Posterior vena cava (tissue), 2 donors: ENCODE measurements around the gene LANCL2. TPM values are rescaled to one million over a fixed set of nuclear protein-coding genes. Genes with fewer than 3 reads are reported as not detected.

Experiments used
- DNase-seq: peaks from one replicate; pipeline ENCODE4 v3.0.0-alpha.2; 2020; ENCODE audit warnings: low spot score
- intact Hi-C, 2 donors: fragments of 100-400 bp; cut with DNase I; formaldehyde crosslinking; loops; one replicate each; pipeline versions ENCODE4 v1.14.1 to v1.14.2; 2022 to 2023
- total RNA-seq, 2 donors: library from RNA; stranded (reverse); fragmentation: NEBNext Ultra II Directional; extraction: Animal tissue kit (Norgen Biotek cat#: 25700); gene quantifications; one replicate each; pipeline ENCODE4 v1.2.1, GENCODE V29; 2021
- donor health status: DM: yes; HTN: yes; CAD: no.
- donor health status: DM: yes; HTN: yes; CAD: no.

LANCL2 gene
- total RNA-seq, 2 donors from 2014 or later, result 6.5 to 9.8 TPM

DNA sequence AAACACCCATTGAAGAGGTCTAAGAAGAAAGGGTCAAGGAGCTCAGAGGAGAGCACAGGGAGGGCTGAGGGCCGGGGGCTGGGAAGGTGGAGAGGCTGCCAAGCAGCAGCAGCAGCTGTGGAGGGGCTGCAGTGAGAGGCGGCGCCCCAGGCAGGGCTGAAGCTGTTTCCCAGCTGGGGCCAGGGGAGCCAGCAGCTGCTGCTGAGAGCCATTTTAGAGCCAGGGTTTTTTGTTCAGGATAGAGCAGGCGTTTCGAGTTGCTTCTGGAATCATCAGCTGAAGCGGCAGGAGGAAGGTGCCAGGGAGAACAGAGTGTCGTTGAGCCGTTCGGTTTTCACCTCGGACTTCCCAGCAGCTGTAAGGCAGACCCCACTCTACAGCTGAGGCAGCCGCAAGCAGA is 62.7 kb downstream of the LANCL2 start:
- intact Hi-C loops, result no loop called here
- no peak for DNase-seq

DNA sequence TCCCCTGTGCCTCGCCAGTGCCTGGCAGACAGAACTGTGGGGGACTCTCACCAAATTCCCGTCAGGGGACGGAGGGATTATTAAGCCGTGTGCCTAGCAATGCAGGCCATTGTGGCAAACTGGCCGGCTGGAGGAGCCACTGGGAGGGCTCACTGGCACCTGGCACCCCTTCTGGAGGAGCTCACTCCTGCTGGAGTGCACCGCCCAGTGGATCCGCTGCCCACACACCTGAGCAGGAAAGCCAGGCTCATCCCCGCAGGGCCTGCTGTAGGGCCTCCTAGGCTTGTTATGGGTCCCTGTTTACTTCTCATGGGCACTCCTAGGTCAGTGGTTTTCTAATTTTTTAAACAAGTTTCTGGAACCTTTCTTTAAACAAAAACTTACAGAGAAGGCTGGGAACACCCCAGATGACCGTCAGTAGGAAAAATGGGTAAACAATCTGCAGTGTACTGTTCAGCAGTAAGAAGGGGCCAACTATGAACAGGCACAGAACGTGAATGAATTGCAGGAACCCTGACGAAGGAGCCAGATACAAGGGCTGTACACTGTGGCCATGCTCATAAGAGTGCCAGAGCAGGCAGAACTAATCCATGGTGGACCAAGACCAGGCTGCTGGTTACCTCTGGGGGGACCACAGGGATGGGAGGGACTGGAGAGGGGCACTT is 64.8 kb downstream of the LANCL2 start:
- intact Hi-C loops, result no loop called here
- DNase-seq, result no peak

DNA sequence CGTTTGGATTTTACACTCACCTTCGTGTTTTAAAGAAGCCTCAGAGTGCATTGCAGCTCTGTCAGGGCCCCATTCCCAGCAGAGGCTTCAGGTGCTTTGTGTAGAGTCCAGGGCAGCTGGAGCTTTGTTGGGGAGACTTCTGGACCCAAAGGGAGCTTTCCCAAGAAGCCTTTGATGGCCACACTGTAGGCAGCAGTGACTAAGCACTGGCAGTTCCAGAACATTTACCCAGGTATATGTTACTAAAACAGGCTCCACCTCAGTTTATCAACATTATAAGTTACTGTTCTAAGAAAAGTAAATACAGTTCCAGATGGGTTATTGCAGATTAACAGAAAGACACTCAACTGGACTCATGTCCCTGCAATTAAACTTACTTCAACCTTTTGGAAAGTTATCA is 66.8 kb downstream of the LANCL2 start:
- DNase-seq, result no peak

DNA sequence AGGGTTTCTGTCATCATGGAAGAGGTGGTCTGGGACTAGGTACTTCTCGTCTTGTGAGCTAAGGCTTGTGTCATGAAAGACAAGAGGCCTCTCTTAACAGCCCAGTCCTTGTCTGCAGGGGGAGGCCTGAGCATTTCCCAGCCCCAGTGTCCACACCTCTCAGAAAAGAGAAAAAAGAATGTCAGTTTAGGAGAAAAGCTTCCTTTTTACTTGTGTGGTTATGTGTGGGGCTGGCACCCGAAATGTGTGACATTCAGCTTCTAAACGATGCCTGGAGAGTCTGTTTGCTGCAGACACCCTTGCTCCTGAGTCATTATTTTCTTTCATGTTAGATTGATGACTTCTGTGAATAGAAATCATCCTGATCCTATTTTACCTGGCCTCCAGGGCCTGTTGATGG is 67.4 kb downstream of the LANCL2 start:
- intact Hi-C loops, result no loop called here
- DNase-seq, result no peak

More for the DNA sequence above, 66.8 kb downstream of the LANCL2 start:
- intact Hi-C loops, result no loop called here

DNA sequence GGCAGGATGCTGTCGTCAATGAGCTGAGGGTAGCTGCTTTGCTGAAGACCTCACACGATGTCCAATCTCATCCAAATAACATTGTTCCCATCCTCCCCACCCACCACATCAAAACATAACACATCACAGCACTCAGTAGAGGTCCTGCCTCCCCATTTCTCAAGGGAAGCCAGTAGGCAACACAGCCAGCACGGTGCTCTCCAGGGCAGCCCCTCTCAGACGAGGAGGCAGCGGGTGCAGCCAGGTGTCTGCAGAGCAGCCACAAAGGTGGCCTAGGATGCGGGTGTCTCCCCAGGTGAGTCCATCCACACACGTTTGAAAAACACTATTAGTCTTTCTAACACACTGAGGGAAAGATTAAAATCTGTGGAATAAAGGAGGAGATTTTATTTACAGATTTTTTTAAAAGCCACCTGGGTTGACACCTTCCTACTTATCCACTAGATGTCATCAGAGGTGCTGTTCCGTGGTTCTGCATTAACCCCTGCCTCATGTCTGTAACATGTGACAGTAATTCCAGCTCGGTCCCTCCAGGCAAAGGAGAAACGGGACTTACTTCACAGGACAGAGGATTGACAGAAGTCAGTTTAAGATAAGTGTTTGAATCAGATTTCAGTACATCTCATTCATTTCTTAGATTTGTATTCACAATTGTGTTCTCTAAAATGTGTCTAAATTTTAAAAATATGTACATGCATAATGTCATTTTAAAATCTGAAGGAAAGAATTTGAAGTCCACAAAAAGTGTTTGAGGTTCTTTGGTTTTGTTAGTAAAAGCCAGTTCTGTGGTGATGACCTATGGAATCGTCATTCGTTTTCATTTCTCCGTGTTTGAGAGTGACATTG is 68.0 kb downstream of the LANCL2 start:
- intact Hi-C loops, result no loop called here
- no peak for DNase-seq

DNA sequence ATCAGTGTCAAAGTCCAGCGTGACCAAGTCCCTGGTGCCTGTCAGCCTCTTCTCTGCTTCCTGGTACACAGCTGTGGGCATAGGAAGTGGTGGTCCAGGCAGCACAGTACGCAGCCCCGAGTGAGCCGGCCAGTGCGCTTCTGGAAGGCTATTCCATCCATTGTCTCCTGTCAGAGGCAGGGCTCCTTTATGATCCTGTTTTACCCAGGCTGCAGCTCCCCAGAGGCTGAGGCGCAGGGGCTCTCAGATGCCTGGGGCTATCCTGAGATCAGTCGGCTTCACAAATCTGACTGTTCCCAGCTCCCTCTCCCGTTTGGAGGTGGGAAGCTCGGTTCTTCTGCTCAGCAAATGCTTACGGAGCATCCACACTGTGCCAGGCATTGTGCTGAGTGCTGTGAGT is 70.3 kb downstream of the LANCL2 start:
- no peak for DNase-seq
- intact Hi-C loops, result no loop called here

- intact Hi-C loops, result no loop called here
- DNase-seq, result no peak
Observed at GRCh38 chr7:55436457-55436856, 71.3 kb downstream of the LANCL2 start.

- intact Hi-C loops, result no loop called here
- DNase-seq, result no peak
Observed at GRCh38 chr7:55437375-55437774, 72.2 kb downstream of the LANCL2 start.

DNA sequence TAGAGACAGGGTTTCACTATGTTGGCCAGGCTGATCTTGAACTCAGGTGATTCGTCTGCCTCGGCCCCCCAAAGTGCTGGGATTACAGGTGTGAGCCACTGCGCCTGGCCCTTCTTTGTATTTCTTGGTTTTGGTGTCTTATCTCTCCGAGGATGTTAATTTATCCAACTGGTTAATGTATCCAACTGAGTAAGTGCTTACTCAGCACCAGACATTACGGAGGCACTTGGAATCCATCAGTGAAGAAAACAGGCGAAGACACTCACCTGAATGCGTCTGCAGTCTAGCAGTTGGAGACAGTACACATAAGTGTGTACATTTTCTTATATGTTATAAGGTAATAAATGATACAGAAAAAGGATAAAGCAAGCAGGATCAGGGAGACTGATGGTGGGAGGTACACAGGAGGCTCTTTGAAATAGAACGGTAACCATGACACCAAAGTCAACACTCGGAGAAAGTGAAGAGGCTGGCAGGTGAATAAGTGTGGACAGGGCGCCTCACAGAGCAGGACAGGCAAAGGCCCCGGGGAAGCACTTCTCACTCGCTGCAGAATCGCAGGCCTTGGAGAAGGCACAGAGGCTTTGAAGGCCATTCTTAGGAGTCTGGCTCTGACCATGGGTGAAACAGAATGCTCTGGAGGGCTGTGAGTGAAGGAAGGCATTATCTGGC is 73.1 kb downstream of the LANCL2 start:
- no peak for DNase-seq
- intact Hi-C loops, result no loop called here

DNA sequence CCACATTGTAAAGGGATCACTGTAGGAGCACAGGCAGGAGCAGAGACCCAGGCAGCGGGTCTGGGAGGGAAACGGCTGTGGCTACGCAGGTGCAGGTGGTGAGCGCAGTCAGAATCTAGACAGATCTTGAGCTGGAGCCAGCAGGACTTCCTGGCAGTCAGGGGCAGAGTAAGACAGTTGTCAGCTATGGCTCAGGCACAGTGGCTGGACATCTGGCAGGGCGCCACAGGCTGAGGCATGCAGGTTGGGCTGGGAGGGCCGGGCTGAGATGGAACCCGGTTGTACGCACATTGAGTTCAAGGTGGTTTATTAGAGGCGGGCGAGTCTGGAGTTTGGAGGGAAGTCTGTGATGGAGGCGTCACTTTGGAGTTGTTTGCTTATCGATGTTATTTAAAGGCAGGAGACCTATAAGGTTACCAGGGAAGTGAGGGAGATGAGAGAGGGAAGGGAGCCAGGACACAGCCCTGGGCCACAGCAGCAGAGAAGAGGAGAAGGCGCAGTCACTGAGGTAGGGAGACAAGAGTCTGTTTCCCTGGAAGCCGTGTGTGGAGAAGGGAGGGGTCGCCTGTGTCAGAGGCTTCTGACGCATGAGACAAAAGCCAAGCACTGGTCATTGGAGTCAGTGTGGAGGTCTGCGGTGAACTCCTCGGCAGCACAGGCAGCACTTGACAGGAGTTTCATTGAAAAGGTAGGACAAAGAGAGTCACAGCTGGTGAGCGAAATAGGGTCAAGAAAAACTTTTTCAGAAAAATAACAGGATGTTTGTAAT is 73.8 kb downstream of the LANCL2 start:
- DNase-seq, result no peak
- intact Hi-C loops, result no loop called here

- no peak for DNase-seq
- intact Hi-C loops, result no loop called here
Observed at GRCh38 chr7:55439627-55440026, 74.5 kb downstream of the LANCL2 start.

DNA sequence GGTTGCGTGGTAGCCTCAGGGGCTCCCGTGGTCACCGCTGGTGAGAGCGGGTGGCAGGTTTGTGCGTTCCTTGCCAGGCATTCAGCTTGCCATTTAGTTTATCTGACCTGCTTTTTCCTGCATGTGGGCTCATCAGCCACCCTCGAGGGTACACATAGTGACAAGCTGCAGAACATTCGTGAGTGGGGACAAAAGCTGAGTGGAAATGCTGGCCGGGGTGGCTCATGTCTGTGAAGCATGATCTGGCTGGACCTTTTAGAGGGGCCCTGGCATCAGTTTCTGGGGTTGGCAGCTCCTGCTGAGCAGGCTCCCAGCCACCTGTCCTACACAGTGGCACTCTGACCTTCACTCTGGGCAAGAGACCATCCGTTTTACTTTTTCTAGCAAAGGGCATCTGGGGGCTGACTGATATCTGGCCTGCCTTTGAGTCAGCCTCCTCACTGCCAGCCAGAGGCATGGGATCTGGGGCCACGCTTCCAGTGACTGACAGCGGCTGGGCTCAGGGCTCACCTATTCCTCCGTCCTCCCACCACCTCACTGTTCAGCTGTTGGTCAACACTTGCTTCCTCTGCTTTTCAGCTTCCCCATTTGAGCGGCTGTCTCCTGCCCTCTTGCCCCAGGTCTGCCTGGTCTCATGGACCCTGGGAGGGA is 75.0 kb downstream of the LANCL2 start:
- DNase-seq, result no peak
- intact Hi-C loops, result no loop called here

DNA sequence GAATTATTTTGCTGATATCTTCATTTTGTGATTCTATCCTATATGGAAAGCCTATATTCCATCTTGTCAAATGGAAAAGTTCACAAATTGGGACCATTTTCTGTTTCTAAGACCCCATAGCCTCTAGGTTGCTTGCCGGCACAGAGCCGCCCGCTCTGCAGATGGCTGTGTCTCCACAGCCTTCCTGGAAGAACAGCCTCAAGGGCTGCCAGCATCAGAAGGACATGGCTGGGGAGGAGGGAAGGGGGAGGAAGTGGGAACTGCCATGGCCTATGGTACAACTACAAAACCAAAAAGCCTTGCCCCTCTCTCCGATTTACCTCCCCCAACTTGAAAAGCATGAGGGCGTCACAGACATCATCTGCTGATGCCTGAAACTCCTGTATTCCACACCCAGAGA is 75.9 kb downstream of the LANCL2 start:
- intact Hi-C loops, result no loop called here
- DNase-seq, result no peak

DNA sequence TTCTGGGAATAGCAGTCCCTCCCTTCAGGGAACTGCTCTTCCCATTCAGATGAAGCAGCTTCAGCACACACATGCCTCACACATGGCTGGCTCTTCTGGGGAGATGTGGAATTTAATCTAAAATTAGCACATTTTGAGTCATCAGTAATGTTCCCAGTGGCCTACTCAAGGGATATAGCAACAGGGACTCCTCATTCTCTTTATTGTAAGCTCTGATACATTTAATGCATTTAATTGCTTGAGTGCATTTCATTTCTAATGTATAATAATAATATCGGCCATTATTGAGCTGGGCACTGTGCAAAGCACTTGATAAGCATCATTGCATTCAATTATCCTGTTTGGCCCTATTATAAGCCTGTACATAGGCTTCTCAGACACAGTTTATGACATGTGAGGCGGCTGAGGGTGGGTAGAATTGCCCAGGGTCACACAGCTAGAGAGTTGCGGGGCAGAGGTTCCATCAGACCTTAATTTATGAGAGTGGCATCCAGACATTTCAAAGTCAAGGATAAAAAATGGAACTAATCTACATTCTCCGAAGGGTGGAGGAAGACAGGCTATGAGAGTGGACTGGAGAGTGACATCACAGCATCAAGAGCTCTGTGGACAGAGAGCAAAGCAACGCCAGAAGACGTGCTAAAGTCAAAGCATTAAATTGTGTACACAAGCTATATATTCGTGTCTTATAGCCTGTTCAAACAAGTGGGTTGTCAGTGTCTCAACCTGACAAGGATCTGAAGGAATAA is 76.8 kb downstream of the LANCL2 start:
- DNase-seq, result no peak

DNA sequence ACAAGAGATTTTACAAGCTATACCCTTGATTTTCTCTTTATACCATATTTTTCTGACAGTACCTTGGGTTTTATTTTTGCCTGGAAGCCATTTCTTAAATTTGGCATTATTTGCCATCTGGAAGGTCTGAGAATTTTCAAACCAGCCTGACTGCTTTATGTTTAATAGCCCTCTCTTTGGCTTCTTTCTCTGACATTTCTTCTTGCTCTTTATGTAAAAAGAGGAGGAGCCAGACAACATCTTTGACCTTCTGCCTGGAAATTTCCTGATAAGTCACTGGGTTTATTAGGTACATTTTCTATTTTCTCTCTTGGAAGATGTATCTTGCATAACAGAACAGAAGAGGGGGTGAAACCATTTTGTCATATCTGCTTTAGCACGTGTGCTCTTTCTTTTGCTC is 79.6 kb downstream of the LANCL2 start:
- no peak for DNase-seq
- intact Hi-C loops, result no loop called here

More for the DNA sequence above, 76.8 kb downstream of the LANCL2 start:
- intact Hi-C loops, result loop anchor here in 1 of 2 donors (2.0 kb wide), 1 partner anchor 69 kb away; no protein-coding TSS in a partner anchor

- DNase-seq, result no peak
- intact Hi-C loops, result no loop called here
Observed at GRCh38 chr7:55448526-55448925, 83.4 kb downstream of the LANCL2 start.

DNA sequence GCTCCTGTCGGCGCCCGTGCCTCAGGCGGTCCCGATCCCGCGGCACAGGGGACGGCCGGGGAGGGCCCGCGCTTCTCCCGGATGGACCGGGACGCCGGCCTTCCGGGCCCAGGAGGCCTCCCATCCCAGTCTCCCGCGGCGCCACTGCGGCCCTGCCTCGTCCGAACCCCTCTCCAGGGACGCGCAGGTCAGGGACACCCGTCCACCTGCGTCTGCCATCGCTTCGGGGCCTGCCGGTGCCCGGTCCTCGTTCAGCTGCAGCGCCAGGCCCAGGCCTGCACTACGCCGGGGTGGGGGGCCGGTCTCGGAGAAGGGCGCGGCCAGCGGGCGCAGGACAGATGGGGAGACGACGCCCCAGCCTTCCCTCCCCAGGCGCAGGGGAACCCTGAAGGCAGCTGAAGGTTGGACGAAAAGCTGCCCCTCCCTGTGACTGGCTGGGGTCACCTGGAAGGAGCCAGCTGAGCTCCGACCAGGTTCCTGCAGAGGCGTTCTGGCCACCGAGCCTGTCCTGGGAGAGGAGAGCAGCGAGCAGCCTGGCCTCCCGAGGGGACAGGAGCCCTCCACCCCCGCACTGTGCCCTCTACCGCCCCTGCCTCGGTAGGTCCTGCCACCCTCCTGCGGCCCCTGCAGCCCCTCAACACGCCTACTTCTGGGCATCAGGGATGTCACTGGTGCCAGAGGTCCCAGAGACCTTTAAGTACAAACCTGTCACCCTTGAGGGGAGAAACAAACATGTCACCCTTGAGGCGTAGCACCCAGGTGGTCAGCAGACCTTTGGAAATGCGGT is 84.3 kb downstream of the LANCL2 start:
- DNase-seq, result no peak
- intact Hi-C loops, result no loop called here
